ENCODE data around the gene KCTD3. TPM values are rescaled to one million over a fixed set of nuclear protein-coding genes. Genes with fewer than 3 reads are reported as not detected.

KCTD3 gene
- total RNA-seq (2022; extraction: Qiagen RNA extraction; ENCODE audit: low read depth), result 31.2 to 41.6 TPM (median 33.6 TPM) in 5 replicates

DNA sequence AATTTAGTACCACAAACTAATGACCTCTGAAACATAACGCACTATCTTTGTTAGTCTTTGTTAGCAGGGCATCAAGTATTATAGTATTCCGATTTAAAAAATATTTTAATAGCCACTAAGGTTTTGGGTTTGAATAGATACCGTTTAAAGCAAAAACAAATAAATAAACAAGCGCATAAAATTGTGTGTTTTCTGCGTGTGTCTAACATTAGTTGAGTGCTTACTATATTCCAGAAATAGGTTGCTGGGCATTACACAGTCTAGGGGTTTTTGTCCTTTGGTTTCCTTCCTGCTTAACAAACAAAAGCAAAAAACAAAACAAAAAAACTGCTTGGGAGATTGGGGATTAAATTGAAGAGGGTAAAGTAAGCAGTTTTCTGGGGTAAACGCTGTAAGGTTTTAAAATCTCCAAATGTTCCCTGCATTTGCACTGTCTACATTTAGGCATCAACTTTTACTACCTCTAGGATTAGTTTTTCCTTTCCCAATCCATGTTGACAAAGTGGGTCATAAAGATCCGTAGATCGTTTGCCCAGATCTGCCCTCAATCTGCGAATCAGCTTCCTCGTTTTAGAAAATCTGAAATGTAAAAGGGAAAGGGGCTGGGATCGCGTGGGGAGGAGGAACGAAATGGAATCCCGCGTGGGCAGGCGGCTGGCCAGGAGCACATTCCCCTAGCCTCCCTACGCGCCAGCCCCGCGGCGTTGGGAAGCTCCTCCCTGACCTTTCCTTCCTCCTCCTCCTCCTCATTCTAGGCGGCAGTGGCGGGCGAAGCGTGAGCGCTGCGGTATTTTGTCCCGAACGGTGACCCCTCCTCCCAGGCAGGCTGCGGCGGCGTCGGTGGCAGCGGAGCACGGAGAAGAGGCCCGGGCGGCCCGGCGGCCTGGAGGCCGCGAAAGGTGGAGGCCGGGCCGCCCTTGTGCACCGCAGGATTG lies at the start of gene KCTD3:
Gene KCTD3 (plus strand): TSS at position 749 of the 935 bp plus-strand sequence. CDS start 382 bp downstream, outside the sequence.

Measured in A549 treated with RU486 at 1 μM for 4 hours (cell line).